HG02870 (cell line): Measurements from ENCODE around the gene FYB1.
"Not testable (repeated sequence)": the region's sequence is repeated elsewhere in the genome, so short reads cannot be mapped to it uniquely, and the experiment has no call there.

Experiments
- ATAC-seq: cut with Tn5 transposase; IDR thresholded peaks from one replicate; pipeline ENCODE4 v1.9.1; 2021; ENCODE audit warnings: mild to moderate bottlenecking, moderate library complexity; ENCODE audit not compliant: unreplicated experiment

FYB1 gene

GRCh38 chr5:39226558-39226957 lies 7.2 kb upstream of the FYB1 start:
- no peak for ATAC-seq

GRCh38 chr5:39226100-39226451 lies 6.7 kb upstream of the FYB1 start:
- ATAC-seq, result no peak

- no peak for ATAC-seq
Observed at GRCh38 chr5:39225405-39226099, 6.2 kb upstream of the FYB1 start.

GRCh38 chr5:39224196-39224761 lies 4.9 kb upstream of the FYB1 start:
- no peak for ATAC-seq

GRCh38 chr5:39223565-39224156 lies 4.3 kb upstream of the FYB1 start:
- ATAC-seq, result no peak

- ATAC-seq, result not testable (repeated sequence)
Observed at GRCh38 chr5:39221671-39222070, 2.3 kb upstream of the FYB1 start.

GRCh38 chr5:39220280-39221030 lies 1.1 kb upstream of the FYB1 start:
- ATAC-seq, result no peak

GRCh38 chr5:39218482-39219402 lies 621 bp downstream of the FYB1 start:
- ATAC-seq, result no peak

GRCh38 chr5:39217365-39218281 lies 1.7 kb downstream of the FYB1 start:
- ATAC-seq, result peak; percentile 85

- no peak for ATAC-seq
Observed at GRCh38 chr5:39216631-39217030, 2.7 kb downstream of the FYB1 start.

- ATAC-seq, result no peak
Observed at GRCh38 chr5:39215857-39216256, 3.5 kb downstream of the FYB1 start.

GRCh38 chr5:39214912-39215709 lies 4.3 kb downstream of the FYB1 start:
- no peak for ATAC-seq

GRCh38 chr5:39213447-39214207 lies 5.7 kb downstream of the FYB1 start:
- ATAC-seq, result no peak

- no peak for ATAC-seq
Observed at GRCh38 chr5:39211773-39212172, 7.6 kb downstream of the FYB1 start.

- no peak for ATAC-seq
Observed at GRCh38 chr5:39209924-39210323, 9.4 kb downstream of the FYB1 start.

- no peak for ATAC-seq
Observed at GRCh38 chr5:39208471-39208870, 10.9 kb downstream of the FYB1 start.

- ATAC-seq, result no peak
Observed at GRCh38 chr5:39207345-39208045, 11.9 kb downstream of the FYB1 start.
